ENCODE measurements around the gene DCC.
"Not testable (repeated sequence)": the region's sequence is repeated elsewhere in the genome, so short reads cannot be mapped to it uniquely, and the experiment has no call there.

Gene DCC

GRCh38 chr18:52353589-52353988, 13.6 kb downstream of the DCC start:
- DNase-seq: no peak

DNA sequence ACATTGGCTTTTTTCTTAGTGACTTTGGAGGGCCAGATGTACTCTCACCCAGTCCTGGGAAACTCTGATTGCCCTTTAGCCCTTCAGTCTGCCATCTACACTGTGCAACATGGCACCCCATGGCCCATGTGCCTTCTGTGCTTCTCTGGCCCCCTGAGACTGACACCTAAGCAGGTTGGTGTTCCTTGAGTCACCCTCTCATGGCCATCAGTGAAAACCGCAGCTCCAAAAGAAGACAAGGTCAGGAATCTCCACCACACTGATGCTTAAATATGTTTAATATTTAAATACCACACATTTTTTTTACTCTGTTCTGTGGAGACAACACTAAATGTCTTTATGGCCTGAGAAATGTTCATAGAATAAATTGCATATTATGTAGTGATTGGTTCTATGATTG, 23.9 kb downstream of the DCC start:
- DNase-seq: no peak

GRCh38 chr18:52366851-52367250, 26.9 kb downstream of the DCC start:
- not testable (repeated sequence) for DNase-seq

DNA sequence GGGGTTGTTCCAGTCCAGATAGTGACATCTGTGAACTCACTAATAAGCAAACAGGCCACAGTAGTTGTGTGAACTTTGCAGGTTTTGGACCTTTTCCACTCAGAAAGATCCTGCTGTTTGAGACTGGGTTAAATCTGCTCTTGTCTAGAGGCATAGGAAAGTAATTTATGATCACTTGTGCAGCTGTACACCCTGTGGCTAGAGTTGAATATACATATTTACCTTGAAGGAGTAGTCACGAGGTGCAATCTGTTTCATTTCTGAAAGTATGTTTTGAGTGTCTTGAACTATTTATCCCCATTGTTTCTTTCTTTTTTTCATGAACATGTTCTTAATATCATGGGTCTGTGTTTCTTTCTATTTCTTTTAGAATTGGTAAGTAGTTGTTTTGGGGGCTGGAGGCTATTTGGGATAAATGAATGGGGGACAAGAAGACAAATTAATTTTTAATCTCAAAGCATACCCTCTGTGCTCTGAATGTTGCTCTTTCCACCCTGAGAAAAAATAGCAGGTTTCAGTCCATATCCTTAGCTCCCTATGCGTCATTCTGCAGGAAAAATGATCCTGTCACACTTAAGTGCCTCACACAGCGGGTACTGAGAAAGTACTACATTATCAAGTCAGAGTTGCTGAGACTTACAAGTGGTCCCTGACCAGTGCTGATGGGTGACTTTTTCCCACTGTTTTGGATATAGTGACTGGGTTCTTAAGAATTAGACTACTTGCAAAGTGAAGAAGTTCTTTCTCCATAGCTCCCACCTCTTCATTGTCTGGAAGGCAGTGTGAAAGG, 28.2 kb downstream of the DCC start:
- no peak for DNase-seq

DNA sequence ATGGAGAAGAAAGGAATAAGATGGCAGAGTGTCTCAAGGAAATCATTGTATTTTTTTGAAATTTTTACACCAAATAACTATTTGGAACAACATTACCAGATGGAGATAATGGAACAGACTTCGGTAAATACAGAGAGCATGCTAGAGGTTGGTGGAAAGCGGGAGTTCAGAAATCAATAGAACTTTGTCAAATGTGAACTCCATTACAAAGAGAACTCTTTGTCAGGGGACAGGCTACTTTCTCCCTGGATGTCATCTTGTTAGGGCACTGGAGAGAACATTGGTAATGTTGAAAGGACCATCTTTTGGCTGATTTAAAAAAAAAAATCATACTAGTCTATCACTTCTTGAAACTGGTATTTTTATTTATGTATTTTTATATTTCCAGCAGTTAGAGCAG, 30.8 kb downstream of the DCC start:
- DNase-seq: no peak

DNA sequence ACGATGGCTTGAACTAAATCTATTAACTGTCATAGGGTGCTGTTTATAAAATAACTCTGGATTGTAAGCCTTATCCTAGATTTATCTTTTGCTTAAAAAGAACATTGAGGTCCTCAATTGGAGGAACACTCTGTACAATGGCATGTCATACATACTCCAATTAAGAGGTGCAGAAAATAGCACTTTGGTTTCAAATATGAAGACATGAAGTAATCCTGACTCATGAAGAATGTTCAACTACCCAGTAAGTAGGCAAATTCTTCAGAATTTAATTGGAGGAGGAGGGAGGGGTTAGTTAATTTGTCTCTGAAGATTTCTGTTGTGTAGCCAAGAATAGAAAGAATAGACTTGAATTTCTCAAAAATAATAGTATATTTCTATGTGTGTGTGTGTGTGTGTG, 36.1 kb downstream of the DCC start:
- DNase-seq: no peak

GRCh38 chr18:52377094-52377493, 37.1 kb downstream of the DCC start:
- DNase-seq: no peak

- no peak for DNase-seq
Observed at GRCh38 chr18:52386306-52386705, 46.3 kb downstream of the DCC start.

- no peak for DNase-seq
Observed at GRCh38 chr18:52387175-52387574, 47.2 kb downstream of the DCC start.

GRCh38 chr18:52391810-52392559, 52.0 kb downstream of the DCC start:
- DNase-seq: no peak

GRCh38 chr18:52394602-52395001, 54.6 kb downstream of the DCC start:
- no peak for DNase-seq

GRCh38 chr18:52395146-52395852, 55.3 kb downstream of the DCC start:
- DNase-seq: no peak

GRCh38 chr18:52401236-52401635, 61.2 kb downstream of the DCC start:
- no peak for DNase-seq

DNA sequence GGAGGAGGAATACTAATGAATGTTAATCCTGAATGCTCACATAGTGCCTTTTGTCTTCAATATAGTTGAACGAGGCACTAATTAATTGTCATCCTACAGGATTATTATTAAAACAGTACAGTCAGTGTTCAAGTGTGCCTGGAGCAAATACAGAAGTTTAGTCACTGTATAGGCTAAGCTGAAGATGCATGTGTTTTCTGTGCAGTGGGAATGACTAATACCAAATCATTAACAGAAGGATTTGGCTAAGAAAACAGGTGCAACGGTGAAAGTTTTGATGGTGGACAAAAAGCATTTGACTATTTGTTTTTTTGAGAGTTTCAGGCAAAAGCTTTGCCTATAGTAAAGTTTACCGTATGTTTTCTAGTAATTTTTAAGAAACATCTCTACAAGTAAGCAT, 62.8 kb downstream of the DCC start:
- no peak for DNase-seq

GRCh38 chr18:52403291-52404021, 63.5 kb downstream of the DCC start:
- DNase-seq: no peak

DNA sequence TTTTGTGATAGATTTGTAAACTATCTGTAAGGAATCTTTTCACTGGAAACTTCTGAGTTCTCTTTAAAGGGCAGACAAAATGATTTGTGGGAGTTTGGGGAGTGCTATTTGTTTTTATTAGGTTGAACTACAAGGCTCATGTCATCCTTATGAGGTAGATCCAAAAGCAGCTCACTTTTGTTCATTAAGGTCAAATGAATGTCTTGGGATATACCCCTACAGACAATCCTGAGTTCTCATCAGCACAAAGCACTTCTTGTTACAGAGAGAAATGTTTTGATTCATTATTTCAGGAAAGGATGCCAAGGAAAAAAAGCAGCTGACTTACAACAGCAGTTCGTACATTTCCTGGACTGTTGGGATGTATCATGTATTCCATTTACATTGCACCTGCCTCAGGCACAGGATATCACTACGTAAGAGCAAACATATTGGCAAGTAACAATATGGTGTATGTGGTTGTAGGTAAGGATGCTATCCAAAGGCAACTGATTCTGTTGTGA, 68.9 kb downstream of the DCC start:
- DNase-seq: no peak

DNA sequence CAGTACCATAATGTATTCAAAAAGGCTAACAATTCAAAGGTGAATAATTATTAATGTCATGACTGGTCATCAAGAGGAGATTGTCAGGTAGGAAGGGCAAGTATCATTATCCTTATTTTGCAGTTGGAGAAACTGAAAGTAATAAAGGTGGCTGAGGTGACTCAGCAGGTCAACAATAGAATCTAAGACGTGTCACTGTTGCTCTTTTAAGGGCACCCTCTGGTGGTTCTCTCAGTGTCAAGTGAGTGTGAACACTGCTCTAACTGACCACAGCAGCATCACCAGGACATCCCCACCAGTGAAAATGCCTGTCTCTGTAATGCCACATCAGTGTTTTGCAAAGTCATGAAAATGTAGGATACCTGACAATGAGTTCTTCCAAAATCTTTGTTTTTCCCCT, 69.7 kb downstream of the DCC start:
- no peak for DNase-seq

- DNase-seq: no peak
Observed at GRCh38 chr18:52415131-52415530, 75.1 kb downstream of the DCC start.

DNA sequence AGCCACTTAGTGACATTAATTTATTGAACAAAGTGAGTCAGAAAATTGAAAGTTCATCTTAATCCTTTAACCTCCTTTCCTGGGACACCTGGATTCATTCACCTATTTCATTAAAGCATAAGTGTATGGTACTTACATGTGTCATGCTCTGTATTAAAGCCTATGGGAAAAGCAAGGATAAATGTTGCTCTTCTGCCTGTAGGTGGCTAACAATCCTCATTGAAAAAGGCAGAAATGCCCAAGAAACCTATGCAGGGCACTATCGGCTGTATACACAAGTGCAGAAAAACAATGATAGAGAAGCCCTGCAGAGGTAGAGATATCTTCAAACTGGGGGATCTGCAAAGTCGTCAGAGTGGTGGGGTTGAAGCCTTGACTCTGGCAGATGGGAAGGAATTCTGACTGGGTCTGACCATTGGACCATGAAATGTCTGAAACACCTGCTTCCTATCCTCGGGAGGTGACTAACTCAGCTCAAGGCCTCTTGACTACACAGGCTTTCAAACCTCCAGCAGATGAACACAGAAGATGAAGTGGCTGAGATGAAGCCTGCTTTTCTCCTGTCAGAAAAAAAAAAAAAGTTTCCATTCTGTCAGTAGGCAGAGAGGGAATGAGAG, 83.1 kb downstream of the DCC start:
- DNase-seq: no peak

DNA sequence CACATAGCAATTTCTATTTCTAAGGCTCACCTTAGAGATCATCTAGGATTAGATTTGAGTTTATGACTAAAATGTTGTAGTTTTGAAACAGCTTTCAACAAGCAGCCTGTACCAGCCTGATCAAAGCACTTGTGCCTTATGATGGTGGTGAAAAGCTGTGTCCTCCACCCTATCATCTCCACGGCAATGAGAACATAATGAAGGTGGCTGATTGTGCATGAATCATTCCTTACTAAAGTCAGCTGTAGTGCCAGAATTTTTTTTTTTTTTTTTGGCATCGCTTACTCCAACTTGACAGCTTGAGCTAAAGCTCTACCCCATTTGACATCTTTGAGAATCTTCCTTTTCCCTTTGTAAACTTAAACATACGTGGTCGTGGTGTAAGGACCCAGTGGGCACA, 86.0 kb downstream of the DCC start:
- DNase-seq: no peak

DNA sequence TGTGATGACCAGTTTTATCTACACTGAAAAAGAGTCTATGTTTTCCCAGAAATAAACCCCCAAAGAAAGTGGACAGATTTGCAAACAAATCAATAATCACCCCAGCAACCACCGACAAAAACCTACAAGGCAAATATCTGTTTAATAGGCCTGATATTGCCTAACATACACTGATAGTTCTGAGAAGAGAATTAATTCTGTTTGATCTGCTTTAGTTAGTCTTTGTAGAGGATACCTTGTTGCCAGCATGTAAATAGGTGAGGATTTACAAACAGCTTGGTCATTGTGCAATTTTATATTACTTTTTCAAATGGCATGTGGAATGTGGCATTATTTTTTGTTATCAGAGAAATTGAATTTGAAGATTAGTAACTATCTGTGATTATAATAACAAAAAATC, 86.5 kb downstream of the DCC start:
- no peak for DNase-seq

GRCh38 chr18:52427521-52428175, 87.7 kb downstream of the DCC start:
- no peak for DNase-seq

Measured in GOT3 (cell line).